Mesenchymal stem cell (in vitro differentiated cells and primary cell): ENCODE data around the gene GNA15.

Experiments
- DNase-seq: peaks from one replicate; pipeline ENCODE4 v3.0.0-alpha.2; 2013
- H2AFZ ChIP-seq: one replicate; pipeline ENCODE4 v1.6.1; 2013; ENCODE audit warnings: low read depth, mild to moderate bottlenecking, control low read depth, inconsistent platforms, low read length, moderate library complexity
- H2AK5ac ChIP-seq: 2 replicates; pipeline ENCODE4 v1.6.1; 2013; ENCODE audit warnings: low read length, moderate library complexity, mild to moderate bottlenecking, inconsistent platforms; ENCODE audit not compliant: severe bottlenecking
- H2BK120ac ChIP-seq: one replicate; pipeline ENCODE4 v1.6.1; 2013; ENCODE audit warnings: low read depth, mild to moderate bottlenecking, inconsistent platforms, low read length, moderate library complexity
- H2BK12ac ChIP-seq, 2 experiments: one replicate each; pipeline ENCODE4 v1.6.1; 2013; ENCODE audit warnings: inconsistent platforms in 2 of 2, low read length in 2 of 2, mild to moderate bottlenecking in 2 of 2, moderate library complexity in 2 of 2, control low read depth in 1 of 2
- H2BK15ac ChIP-seq: one replicate; pipeline ENCODE4 v1.6.1; 2013; ENCODE audit warnings: mild to moderate bottlenecking, low read depth, inconsistent platforms; ENCODE audit not compliant: poor library complexity, severe bottlenecking
- H2BK5ac ChIP-seq: 2 replicates; pipeline ENCODE4 v1.6.1; 2013; ENCODE audit warnings: low read depth, mild to moderate bottlenecking, low read length, control low read depth, inconsistent platforms; ENCODE audit not compliant: poor library complexity, severe bottlenecking
- H3K14ac ChIP-seq, 2 experiments: one replicate each; pipeline ENCODE4 v1.6.1; 2013; ENCODE audit warnings: inconsistent platforms in 2 of 2, low read length in 2 of 2, control low read depth in 1 of 2, mild to moderate bottlenecking in 1 of 2, moderate library complexity in 1 of 2
- H3K18ac ChIP-seq, 2 experiments: one replicate each; pipeline ENCODE4 v1.6.1; 2013; ENCODE audit warnings: inconsistent platforms in 2 of 2, low read length in 2 of 2, control low read depth in 1 of 2, low read depth in 1 of 2, mild to moderate bottlenecking in 1 of 2
- H3K23ac ChIP-seq, 2 experiments: one replicate each; pipeline ENCODE4 v1.6.1; 2013; ENCODE audit warnings: inconsistent platforms in 2 of 2, low read length in 2 of 2, mild to moderate bottlenecking in 2 of 2, moderate library complexity in 2 of 2, control low read depth in 1 of 2
- H3K27ac ChIP-seq: 2 replicates; pipeline ENCODE4 v1.5.1; 2013; ENCODE audit warnings: mild to moderate bottlenecking, moderate library complexity, low read length, control low read depth, inconsistent platforms; ENCODE audit not compliant: poor library complexity, severe bottlenecking
- H3K27me3 ChIP-seq, 2 experiments: 2 replicates each; pipeline versions ENCODE4 v1.6.1 to v1.7.0; 2013; ENCODE audit warnings: low read length in 2 of 2, mild to moderate bottlenecking in 2 of 2, moderate library complexity in 2 of 2, control low read depth in 1 of 2, inconsistent platforms in 1 of 2; ENCODE audit not compliant: control insufficient read depth in 1 of 2, insufficient read depth in 1 of 2
- H3K36me3 ChIP-seq, 2 experiments: 2 replicates each; pipeline versions ENCODE4 v1.6.1 to v1.7.0; 2013; ENCODE audit warnings: low read length in 2 of 2, control low read depth in 1 of 2, inconsistent platforms in 1 of 2, low read depth in 1 of 2, mild to moderate bottlenecking in 1 of 2; ENCODE audit not compliant: insufficient read depth in 2 of 2, control insufficient read depth in 1 of 2
- H3K4ac ChIP-seq, 2 experiments: one replicate each; pipeline ENCODE4 v1.6.1; 2013; ENCODE audit warnings: inconsistent platforms in 2 of 2, low read length in 2 of 2, mild to moderate bottlenecking in 2 of 2, moderate library complexity in 2 of 2, control low read depth in 1 of 2, low read depth in 1 of 2
- H3K4me1 ChIP-seq: 2 replicates; pipeline ENCODE4 v1.6.1; 2013; ENCODE audit warnings: low read depth, low read length, control low read depth; ENCODE audit not compliant: control insufficient read depth, insufficient read depth
- H3K4me2 ChIP-seq: 2 replicates; pipeline ENCODE4 v1.6.1; 2013; ENCODE audit warnings: low read length, mild to moderate bottlenecking, inconsistent platforms; ENCODE audit not compliant: poor library complexity, severe bottlenecking
- H3K4me3 ChIP-seq, 2 experiments: 2 replicates each; pipeline versions ENCODE4 v1.5.1 to v1.7.0; 2013; ENCODE audit warnings: low read length in 2 of 2, mild to moderate bottlenecking in 2 of 2, control low read depth in 1 of 2, low read depth in 1 of 2; ENCODE audit not compliant: insufficient read depth in 1 of 2
- H3K79me1 ChIP-seq: replicated peaks from 2 replicates; pipeline ENCODE4 v1.6.1; 2013; ENCODE audit warnings: mild to moderate bottlenecking, control low read depth, low read length, inconsistent platforms; ENCODE audit not compliant: poor library complexity, severe bottlenecking
- H3K9ac ChIP-seq: 2 replicates; pipeline ENCODE4 v1.7.0; 2013; ENCODE audit warnings: mild to moderate bottlenecking, low read length, moderate library complexity
- H3K9me3 ChIP-seq: 2 replicates; pipeline ENCODE4 v1.7.0; 2013; ENCODE audit warnings: mild to moderate bottlenecking, low read length; ENCODE audit not compliant: control insufficient read depth
- H4K8ac ChIP-seq: one replicate; pipeline ENCODE4 v1.6.1; 2013; ENCODE audit warnings: inconsistent platforms, mild to moderate bottlenecking, low read length, moderate library complexity
- H4K91ac ChIP-seq: one replicate; pipeline ENCODE4 v1.6.1; 2013; ENCODE audit warnings: mild to moderate bottlenecking, low read length, inconsistent platforms
- WGBS: methylation state at CpG from one replicate; pipeline ENCODE4 v1.1.7; 2013; ENCODE audit warnings: mixed read lengths; 5-methylcytosine and 5-hydroxymethylcytosine counted together

Gene GNA15

DNA sequence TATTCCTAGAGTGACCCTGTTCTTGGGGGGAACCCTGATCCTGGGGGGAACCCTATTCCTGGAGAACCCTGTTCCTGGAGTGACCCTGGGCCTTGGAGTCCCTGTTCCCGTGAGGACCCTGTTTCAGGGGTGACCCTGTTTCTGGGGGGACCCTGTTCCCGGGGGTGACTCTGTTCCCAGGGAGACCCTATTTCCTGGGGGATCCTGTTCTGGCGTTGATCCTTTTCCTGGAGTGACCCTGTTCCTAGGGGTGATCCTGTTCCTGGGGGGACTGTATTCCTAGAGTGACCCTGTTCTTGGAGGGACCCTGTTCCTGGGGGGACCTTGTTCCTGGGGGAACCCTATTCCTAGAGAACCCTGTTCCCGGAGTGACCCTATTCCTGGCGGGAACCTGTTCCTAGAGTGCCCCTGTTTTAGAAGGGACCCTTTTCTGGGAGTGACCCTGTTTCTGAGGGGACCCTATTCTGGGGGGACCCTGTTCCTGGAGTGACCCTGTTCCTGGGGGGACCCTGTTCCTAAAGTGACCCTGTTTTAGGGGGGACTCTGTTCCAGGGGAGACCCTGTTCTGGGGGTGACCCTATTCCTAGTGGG, 15.0 kb downstream of the GNA15 start:
- DNase-seq = no peak
- no peak overlapping the region for H3K18ac ChIP-seq
- peaks cover 7% of the 10 kb centered on the region for H3K4me1 ChIP-seq
- no peaks in the 10 kb centered on the region for H3K79me1 ChIP-seq
- no peak overlapping the region for H4K8ac ChIP-seq
- H3K4ac ChIP-seq = peak overlapping the region in 1 of 2 experiments; percentile 2
- no peak overlapping the region for H3K4me3 ChIP-seq
- H3K23ac ChIP-seq = no peak overlapping the region
- WGBS = 77% methylated on average over 5 of the region's 5 CpGs
- H3K9ac ChIP-seq = no peak overlapping the region
- no peaks in the 10 kb centered on the region for H3K9me3 ChIP-seq
- no peak overlapping the region for H3K27ac ChIP-seq
- no peak overlapping the region for H2AK5ac ChIP-seq
- H3K27me3 ChIP-seq = peaks cover 0 to 10% of the 10 kb centered on the region in 2 experiments
- H2BK12ac ChIP-seq = no peak overlapping the region
- no peak overlapping the region for H3K4me2 ChIP-seq
- no peak overlapping the region for H2AFZ ChIP-seq
- no peak overlapping the region for H2BK5ac ChIP-seq
- H4K91ac ChIP-seq = no peak overlapping the region
- peaks cover 0 to 6% of the 10 kb centered on the region in 2 experiments for H3K36me3 ChIP-seq
- no peak overlapping the region for H2BK15ac ChIP-seq
- no peak overlapping the region for H2BK120ac ChIP-seq
- no peak overlapping the region for H3K14ac ChIP-seq

DNA sequence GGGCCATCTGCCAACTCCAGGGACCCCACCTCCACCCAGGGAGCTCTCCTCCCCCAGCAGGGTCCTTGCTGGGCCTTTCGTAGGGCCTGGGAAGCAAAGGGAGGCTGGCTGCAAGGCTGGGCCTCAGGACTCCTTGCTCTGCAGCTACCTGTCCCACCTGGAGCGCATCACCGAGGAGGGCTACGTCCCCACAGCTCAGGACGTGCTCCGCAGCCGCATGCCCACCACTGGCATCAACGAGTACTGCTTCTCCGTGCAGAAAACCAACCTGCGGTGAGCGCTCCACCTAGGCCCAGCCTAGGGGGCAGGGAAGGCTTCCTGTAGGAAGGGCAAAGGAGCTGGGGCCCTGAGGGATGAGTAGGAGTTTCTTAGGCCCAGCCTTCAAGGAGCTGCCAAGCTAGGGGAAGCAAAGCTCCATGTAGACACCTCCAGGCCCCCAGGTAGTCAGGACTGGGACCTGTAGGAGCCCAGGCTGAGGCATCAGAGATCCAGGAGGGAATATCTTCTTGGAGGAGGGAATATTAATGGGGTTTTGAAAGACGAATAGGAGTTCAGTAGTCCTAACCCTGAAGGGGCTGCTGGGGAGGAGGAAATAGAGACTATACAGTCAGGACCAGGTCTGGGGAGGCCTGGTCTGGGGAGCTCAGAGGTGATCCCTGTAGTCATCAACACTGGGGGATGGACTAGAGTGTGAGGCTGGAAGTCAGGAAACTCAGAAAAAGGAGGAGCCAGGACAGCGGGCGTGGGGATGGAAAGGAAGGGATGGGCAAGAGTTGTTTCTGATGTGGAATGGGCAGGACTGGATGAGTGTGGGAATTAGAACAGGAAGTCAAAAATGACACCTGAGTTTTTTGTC, 16.0 kb downstream of the GNA15 start:
- H3K14ac ChIP-seq = no peak overlapping the region
- peaks cover 10% of the 10 kb centered on the region for H3K4me1 ChIP-seq
- H2AK5ac ChIP-seq = no peak overlapping the region
- WGBS = 81% methylated on average over 14 of the region's 14 CpGs
- H3K27ac ChIP-seq = no peak overlapping the region
- peak overlapping the region; percentile 52 for H4K91ac ChIP-seq
- peaks cover 0 to 10% of the 10 kb centered on the region in 2 experiments for H3K27me3 ChIP-seq
- peak; percentile 53 for DNase-seq
- H4K8ac ChIP-seq = peak overlapping the region; percentile 45
- H2BK5ac ChIP-seq = no peak overlapping the region
- H3K9me3 ChIP-seq = no peaks in the 10 kb centered on the region
- H2BK12ac ChIP-seq = peak overlapping the region; percentile 11 to 18
- H2AFZ ChIP-seq = no peak overlapping the region
- no peak overlapping the region for H3K9ac ChIP-seq
- no peak overlapping the region for H3K18ac ChIP-seq
- H3K4me2 ChIP-seq = no peak overlapping the region
- no peak overlapping the region for H3K4me3 ChIP-seq
- H3K4ac ChIP-seq = peak overlapping the region in 1 of 2 experiments; percentile 2
- H3K23ac ChIP-seq = no peak overlapping the region
- no peaks in the 10 kb centered on the region for H3K79me1 ChIP-seq
- peak overlapping the region; percentile 53 for H2BK15ac ChIP-seq
- H3K36me3 ChIP-seq = peaks cover 0 to 6% of the 10 kb centered on the region in 2 experiments
- H2BK120ac ChIP-seq = no peak overlapping the region

DNA sequence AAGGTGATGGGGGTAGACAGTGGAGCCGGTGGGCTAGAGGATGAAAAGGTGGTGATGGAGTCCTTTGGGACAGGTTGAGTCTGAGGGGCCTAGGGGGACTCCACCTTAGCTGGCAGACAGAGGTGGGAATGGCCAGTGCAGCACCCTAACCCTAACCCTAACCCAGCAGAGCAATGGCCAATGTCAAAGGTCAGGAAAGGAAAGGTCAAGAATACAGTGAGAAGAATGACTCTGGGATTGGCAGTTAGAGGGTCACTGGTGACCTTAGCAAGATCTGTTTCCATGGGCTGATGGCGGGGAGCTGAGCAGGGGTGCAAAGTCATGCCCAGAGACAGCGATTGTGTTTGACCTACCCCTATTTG, 16.6 kb downstream of the GNA15 start:
- H2BK15ac ChIP-seq = no peak overlapping the region
- H3K27ac ChIP-seq = no peak overlapping the region
- peaks cover 0 to 10% of the 10 kb centered on the region in 2 experiments for H3K27me3 ChIP-seq
- DNase-seq = no peak
- no peak overlapping the region for H4K8ac ChIP-seq
- no peak overlapping the region for H3K14ac ChIP-seq
- no peak overlapping the region for H3K9ac ChIP-seq
- H4K91ac ChIP-seq = no peak overlapping the region
- no peak overlapping the region for H3K23ac ChIP-seq
- peaks cover 10% of the 10 kb centered on the region for H3K4me1 ChIP-seq
- 88% methylated on average over 2 of the region's 3 CpGs for WGBS
- H3K36me3 ChIP-seq = peaks cover 0 to 6% of the 10 kb centered on the region in 2 experiments
- H3K18ac ChIP-seq = peak overlapping the region in 1 of 2 experiments; percentile 25
- no peak overlapping the region for H3K4ac ChIP-seq
- no peak overlapping the region for H2AK5ac ChIP-seq
- no peak overlapping the region for H2AFZ ChIP-seq
- no peaks in the 10 kb centered on the region for H3K79me1 ChIP-seq
- H2BK5ac ChIP-seq = no peak overlapping the region
- H3K4me3 ChIP-seq = no peak overlapping the region
- no peak overlapping the region for H3K4me2 ChIP-seq
- no peak overlapping the region for H2BK12ac ChIP-seq
- no peaks in the 10 kb centered on the region for H3K9me3 ChIP-seq
- no peak overlapping the region for H2BK120ac ChIP-seq
